HS-5 (cell line): ENCODE measurements around the gene AP2A2.

Experiments used
- DNase-seq: peaks from one replicate; pipeline ENCODE4 v3.0.0-alpha.2; 2012; ENCODE audit warnings: low read depth

The AP2A2 gene

DNA sequence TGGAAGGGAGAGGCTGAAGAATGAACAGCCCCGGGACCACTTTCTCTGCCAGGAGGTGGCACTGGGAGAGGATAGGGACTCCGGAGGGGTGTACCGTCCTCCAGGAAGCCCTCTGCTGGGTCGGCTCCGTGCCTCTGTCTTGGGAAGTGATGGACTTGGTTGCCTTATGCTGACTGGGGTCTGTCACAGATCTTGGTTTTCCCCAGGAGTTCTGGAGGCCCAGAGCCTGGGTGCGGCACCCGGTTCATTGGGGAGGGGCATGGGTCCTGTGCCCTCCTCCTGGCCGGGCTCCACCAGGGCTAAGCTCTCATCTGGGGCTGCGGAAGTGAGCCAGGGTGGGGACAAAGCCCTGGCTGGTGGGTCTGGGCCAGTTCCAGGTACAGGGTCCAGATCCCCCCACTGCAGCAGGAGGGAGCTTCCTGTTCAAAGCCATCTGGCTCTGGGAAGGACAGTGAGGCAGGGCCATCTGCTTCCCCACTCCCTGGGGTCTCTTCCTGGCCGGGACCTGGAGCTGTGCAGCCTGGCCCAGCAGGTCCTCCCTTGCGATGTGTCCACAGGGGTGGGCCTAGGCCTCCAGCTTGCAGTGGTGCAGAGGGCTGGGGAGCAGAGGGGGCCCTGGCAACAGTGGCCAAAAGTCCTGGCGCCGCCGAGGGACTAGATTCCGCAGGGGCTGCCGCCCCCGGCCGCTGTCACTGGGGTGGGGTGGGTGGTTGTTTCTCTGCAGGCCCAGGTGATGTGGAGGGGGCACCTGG, 1.1 kb upstream of the AP2A2 start:
- DNase-seq = no peak

DNA sequence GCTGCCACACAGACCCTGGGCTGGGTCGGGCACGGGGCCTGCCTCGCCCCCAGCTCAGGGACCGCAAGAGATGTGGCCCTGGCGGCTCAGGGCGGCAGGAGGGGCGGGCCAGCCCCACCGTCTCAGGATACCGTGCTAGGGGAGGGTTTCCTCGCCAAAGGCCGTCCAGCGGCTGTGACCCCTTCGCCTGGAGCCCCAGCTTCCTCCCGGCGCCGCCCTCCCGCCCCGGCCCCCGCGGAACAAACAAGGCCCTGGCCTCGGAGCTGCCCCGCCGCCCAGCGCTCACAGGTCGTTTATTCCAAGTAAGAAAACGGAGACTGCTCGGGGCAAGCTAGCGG, 543 bp upstream of the AP2A2 start:
- DNase-seq = no peak

DNA sequence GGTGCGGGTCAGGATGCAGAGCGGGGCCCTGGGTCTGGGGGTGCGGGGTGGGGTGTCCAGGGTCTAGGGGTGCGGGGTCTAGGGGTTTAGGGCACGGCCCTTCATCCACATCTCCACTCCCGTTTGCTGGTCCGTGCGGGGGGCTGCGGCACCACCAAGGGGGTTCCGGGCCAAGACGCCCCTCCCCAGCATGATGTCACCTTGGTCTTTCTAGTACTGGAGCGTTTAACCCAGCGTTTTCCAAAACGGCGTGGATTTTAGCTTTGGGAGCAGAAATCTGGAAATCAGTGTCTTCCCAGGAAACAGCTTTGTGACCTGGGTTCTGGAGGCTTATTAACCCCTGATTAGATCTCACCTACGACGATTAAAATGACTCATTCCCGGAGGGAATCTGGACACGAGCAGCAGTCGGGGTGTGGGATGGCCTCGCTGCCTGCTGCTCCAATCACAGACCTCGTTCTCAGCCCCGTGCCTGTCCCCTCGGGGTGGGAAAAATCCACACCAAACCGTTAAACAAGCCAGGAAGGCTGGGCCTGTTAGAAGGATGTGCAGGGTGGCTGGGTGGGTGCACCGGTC, 759 bp downstream of the AP2A2 start:
- peak; percentile 22 for DNase-seq

DNA sequence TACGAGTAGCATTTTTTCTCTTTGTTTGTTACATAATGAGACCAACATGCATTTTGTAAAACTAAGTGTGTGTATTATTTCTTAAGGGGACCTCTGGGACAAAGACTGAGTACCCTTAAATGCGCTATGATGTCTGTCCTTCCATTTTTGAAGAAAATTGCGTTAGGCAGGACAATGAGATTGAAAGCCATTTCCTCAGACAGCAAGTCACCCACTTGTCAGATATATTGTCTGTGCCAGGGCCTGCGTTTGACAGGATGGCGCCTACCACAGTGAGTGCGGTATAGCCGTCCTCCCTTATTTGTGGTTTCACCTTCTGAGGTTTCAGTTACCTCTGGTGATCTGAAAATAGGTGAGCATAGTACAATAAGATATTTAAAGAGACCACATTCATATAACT, 2.2 kb downstream of the AP2A2 start:
- DNase-seq = no peak

DNA sequence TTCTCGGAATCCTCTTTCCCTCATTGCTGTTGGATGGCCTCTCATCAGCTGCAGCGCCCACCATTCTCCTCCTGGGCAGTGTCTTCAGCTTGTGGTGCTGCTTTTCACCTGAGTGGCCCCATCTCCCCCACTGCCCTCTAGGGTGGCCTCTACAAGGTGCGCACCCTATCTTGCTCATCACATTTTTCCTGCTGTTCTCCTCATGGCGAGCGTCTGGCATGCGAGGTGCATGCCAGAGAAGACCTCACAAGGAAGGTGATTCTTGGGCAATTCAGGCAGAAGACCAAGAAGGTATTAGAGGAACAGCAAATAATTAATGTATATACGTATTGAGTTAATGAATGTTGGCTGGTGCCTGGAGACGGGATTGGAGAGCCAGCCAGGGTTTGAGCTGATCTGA, 3.1 kb downstream of the AP2A2 start:
- no peak for DNase-seq

DNA sequence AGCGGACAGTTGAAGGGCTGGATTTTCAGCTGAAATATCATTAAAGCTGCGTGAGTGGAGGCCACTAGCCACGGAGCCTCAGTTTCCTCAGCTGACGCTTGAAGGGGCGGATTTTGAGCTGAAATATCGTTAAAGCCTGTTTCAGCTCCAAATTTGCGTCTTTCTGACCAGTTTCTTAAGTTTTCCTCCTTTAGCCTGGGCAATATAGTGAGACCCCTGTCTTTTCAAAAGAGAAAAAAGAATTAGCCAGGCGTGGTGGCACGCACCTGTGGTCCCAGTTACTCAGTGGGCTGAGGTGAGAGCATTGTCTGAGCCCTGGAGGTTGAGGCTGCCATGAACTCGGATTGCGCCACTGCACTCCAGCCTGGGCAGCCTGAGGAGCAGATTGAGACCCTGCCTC, 3.7 kb downstream of the AP2A2 start:
- DNase-seq = no peak

DNA sequence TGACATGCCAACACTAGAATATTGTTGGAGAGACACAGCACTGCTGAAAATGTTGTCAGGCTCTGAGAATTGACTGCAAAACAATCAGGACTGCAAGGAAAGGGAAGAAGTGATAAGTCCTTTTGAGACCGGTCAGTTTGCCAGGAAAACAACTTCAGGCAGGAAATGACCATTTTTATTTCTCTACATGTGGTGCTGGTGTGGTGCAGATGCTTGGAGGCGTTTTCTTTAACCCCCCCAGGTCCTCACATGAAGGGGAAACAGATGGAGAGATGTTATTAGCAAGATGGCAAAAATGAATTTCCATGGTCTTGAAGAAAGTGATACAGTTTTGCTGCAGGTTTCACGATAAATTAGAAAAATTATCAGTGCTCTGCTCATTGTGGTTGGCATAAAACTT, 5.7 kb downstream of the AP2A2 start:
- DNase-seq = no peak

DNA sequence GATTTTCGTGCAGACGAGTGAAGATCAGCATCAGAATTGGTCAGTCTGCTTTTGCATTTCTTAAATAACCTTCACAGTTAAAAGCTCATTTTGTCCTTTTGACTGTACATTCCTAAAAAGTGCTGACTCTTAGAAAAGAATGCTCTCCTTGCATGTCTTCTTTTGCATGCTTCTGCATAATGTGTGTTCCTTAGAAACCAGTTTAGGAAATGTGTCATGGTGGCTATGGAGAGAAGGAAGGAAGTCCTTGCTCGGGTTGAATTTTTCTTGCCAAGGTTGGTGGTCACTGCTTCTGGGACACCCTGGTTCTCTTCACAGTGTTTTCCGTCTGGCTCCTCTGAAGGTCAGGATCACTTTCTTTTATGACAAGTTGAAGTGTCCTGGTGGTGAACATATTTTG, 6.8 kb downstream of the AP2A2 start:
- DNase-seq = no peak

DNA sequence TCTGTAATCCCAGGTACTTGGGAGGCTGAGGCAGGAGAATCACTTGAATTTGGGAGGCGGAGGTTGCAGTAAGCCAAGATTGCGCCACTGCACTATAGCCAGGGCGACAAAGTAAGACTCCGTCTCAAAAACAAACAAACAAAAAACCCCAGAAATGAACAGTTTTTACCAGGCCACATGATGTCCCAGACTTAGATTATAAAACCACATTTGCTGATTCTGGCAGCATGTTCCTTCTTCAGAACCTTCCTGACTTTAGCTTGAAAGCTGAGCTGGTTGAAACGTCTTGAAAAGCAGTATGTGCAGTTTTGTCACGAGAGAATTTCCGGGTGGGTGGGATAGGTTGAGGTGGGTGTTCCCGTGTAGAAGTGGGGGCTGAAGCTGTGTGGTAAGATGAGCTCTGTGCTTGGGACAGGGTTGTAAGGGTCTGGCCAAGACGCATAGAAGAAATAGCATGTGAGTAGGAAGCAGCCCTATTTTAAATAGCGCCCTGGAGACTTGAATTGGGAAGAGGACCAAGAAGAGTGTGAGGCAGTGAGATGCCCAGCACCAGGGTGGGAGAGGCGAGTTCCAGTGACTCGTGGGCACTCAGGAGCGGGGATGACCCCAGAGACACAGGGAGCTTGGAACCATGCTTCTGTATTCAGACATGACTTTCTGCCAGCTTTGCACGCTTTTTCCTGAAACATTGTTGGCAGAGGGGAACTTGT, 7.6 kb downstream of the AP2A2 start:
- no peak for DNase-seq

DNA sequence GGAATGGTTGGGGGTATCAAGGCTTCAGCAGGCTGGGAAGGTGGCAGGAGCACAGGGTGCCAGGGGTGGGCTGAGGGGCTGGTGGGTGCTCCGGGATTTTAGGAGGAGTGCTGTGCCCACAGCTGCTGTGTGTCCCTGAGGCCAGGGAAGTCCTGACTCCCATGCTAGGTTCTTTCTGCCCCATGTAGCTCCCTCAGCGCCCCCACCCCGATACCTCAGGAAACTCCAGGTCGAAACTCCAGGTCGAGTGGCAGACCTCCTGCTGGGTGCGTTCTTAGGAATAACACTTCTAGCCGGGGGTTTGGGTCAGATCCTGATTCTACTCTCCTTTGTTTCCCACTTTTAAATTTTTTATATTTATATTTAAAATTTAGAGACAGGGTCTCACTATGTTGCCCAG, 8.3 kb downstream of the AP2A2 start:
- DNase-seq = no peak

DNA sequence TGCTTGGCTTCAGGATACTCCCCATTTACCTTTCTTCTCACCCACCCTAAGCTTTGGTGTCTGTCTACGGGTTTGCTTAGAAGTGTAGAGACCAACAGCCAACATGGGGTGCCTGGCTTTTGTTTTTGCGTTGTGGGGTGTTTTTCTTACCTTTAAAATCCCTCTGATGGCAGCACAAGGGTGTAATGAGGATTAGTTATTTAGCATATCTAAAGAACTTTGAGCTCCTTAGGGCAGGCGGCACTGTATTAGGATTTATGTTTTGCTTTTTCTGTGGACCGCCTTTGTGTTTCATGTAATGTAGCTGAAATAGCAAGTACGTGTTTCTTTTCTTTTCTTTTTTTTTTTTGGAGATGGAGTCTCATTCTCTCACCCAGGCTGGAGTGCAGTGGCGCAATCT, 8.9 kb downstream of the AP2A2 start:
- DNase-seq = no peak

DNA sequence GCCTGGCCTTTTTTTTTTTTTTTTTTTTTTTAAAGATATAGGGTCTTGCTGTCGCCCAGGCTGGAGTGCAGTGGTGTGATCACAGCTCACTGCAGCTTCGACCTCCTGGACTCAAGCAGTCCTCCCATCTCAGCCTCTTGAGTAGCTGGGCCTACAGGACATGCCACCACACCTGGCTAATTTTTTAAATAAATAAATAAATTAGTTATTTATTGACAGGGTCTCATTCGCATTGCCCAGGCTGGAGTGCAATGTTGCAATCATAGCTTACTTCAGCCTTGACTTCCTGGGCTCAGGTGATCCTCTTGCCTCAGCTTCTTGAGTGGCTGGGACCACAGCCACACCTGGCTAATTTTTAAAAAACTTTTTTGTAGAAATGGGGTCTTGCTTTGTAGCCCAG, 10.5 kb downstream of the AP2A2 start:
- no peak for DNase-seq

DNA sequence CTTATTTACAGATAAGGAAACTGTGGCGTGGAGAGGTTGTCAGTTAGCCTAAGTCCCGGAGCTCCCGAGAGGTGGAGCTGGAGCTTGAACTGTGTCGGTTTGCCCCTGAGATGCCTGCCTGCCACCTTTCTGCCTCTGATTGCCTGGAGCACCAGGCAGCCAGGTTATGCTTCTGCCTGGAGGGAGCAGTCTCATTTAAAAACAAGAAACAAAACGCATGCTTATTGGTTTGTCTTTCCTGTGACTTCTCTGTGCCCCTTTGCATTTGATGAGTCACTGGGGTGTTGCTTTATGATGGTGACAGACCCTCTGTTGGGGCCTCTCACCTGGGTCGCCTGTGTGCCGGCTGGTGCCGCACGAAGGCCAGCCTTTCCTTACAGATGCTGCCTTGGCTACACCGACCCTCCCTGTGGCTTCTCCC, 12.2 kb downstream of the AP2A2 start:
- no peak for DNase-seq

DNA sequence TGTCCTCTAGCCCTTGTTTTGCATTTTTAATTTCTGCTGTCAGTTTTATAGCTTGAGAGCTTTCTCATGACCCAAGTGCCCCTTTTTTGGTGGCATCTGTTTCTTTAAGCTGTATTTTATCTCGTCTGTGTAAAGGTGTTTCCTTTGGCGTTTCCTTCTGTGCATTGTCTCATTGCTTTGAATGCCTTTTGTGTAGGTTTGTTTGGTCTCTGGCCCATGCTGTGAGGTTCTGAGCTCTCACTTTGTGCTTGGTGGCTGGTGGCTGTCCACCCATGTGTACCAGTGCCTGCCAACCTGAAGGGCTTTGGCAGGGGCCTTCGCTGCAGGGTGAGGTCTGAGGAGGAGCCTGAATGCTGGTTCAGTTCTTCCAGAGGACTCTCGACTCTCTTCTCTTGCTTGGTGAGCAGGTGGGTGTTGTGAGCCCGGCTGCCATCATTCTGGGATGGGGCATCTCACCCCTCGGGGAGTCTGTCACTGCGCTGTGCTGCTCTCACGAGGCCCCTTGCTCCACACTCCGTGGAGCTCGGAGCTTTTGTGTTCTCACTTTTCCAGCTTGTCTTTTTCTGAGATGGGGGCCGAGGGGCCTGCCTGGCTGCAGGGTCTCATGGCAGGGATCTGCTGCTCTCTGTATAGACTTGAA, 14.9 kb downstream of the AP2A2 start:
- DNase-seq = no peak

DNA sequence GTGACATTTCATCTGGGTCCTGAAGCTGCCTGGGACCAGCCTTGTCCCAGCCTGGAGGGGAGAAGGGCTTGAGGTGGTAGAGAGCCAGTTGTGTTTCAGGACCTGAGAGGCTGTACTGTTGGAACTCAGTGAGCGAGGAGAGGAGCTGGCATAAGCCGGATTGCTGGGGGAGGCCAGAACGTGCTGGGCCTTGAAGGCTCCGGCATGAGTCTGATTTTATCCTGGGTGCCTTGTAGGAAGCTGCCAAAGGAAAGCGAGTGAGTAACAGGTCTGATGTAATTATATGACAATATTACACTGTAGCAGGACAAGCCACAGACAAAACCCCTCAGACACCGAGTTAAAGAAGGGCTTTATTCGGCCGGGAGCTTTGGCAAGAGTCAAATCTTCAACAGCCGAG, 17.2 kb downstream of the AP2A2 start:
- no peak for DNase-seq

DNA sequence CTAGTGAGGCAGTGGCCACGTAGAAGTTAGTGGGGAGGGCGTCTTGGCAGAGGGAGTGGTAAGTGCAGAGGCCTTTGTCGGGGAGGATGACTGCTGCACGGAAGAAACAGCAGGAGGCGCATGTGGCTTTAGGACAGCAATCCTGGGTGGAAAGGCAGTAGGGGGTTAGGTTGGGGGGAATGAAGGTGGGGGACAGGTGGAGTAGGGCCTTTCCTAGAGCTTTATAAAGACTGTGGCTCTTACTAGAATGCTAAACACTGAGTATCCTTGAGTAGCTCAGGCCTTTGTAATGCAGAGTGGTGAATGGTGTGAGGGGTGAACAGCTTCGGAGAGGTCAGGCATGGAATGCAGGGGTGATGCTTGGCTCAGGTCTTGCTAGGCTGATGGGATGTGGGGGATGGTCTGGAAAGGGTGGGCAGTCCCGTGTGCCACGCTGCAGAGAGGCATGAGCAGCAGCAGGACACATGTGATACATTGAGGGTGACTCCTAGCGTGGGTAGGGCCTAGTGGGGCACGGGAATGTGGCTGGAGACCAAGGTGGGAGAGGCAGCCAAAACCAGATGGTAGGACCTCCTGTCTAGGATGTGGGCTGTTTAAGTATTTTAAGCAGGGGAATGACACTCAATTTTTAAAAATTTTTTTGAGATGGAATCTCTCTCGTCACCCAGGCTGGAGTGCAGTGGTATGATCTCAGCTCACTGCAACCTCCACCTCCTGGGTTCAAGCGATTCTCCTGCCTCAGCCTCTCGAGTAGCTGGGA, 19.2 kb downstream of the AP2A2 start:
- no peak for DNase-seq

DNA sequence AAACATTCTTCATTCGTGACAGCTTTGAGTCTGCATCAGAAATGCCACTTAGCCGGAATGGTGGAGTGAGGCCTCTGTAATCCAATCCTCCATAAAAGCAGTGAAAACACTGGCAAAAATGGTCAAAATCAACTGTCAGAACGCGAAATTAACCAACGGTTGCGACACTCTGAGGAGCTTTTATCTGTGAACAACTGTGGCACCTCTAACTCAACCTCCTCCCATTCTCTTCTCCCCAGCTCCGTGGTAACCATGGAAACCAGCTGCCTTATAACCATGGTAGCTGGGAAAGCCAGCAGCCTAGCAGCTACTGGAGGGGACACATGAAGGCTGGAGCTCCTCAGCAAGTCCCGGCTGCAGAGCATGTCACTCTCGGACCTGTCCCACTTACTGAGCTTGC, 20.3 kb downstream of the AP2A2 start:
- DNase-seq = no peak

DNA sequence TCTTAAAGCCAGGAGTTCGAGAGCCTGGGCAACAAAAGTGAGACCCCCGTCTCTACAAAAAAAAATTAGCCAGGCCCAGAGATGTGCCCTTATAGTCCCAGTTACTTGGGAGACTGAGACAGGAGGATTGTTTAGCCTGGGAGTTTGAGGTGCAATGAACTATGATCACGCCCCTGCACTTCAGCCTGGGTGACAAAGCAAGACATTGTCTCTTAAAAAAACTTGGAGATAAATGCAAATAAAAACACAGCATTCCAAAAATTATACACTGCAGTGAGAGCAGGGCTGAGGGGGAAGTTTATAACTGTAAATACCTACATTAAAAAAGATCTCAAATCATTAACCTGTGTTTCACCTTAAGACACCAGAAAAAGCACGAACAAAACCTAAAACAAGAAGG, 22.1 kb downstream of the AP2A2 start:
- no peak for DNase-seq

DNA sequence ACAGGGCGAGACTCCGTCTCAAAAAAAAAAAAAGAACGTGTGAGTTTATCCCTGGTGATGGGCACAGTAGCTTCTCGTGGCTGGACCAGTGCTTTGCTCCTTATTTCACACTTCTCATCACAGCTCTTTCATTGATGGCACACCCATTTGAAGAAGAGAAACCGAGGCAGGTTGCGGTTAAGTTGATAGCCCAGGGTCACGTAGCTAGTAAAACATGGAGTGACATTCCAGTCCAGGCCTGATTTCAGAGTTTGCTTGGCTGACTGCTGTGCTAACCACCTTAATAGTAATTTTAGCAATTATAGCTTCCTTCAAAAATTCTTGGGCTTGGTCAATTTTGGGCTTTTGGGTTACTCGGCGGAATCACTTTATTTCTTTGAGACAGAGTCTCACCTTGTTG, 25.8 kb downstream of the AP2A2 start:
- no peak for DNase-seq

DNA sequence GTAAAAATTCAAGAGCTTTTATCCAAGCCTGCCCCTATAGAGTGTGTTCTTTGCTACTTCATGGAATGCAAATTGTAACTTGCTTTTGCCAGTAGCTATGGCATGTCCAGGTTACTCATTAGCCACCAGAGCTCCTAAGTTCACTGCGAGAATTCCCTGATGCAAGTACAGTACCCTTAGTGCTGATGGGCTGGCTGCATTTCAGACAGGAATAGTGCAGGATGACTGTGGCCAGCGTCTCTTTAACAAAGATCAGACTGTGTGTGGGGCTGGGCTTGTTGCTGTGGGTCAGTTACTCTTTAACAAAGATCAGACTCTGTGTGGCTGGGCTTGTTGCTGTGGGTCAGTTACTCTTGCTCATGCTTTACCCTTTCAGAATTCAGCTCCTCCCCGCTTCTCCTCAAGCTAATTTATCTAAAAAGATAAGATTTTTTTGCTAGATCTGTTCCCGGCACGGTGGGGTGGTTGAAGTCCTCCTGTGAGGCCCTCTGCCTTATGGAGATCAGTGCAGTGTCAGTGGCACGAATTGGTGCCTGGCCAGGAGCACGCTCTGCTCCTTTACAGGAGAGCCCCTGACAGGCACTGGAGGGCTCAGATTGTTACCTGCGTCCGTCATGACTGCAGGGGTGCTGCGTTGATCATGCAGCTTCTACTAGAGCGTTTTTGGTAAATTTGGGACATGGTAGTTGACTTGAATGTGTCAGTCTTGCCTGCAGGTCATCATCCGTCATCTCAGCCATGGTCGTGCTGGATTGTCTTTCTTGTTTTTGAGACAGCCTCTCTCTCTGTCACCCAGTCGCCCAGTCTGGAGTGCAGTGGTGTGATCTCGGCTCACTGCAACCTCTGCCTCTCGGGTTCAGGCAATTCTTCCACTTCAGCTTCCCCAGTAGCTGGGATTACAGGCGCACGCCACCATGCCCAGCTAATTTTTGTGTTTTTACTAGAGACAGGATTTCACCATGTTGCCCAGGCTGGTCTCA, 27.0 kb downstream of the AP2A2 start:
- no peak for DNase-seq

DNA sequence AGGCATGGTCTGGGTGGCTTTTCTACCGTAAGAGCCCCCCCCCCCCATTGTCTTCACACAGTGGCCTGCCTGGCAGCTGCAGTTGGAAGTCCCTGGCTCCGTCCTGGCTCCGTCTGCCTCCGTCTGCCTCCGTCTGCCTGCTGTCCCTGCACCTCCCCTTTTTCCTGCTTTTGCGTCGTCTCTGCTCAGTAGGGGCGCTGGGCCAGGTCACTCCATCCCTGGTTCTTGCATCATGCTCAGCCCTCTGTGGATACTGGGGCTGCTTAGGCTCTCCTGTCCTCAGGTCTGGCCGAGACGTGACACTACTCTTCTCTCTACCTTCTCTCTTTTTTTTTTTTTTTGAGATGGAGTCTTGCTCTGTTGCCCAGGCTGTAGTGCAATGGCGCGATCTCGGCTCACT, 27.8 kb downstream of the AP2A2 start:
- DNase-seq = no peak
